GM12878 (cell line): ENCODE measurements around the gene CCDC191. TPM values are rescaled to one million over a fixed set of nuclear protein-coding genes. Genes with fewer than 3 reads are reported as not detected.

Experiments used
- ATAC-seq: fragments of 200-7000 bp; cut with Tn5 transposase; 3 replicates; pipeline ENCODE4 v1.9.1; 2020; ENCODE audit warnings: mild to moderate bottlenecking, moderate library complexity
- BruUV-seq: library from RNA; stranded (reverse); fragments of 400-500 nt; replicated peaks from 2 replicates; lab custom pipeline; 2021; lab: Mats Ljungman, UMichigan
- CTCF ChIA-PET: fragments of 300-600 bp; sonication (Branson Sonifier 250); formaldehyde crosslinking; extraction: SDS; loops from one replicate; lab custom pipeline; 2021; ENCODE audit warnings: inconsistent platforms; lab: Yijun Ruan, JAX
- POLR2A ChIA-PET: fragments of 350-600 bp; formaldehyde crosslinking; extraction: SDS; loops from one replicate; lab custom pipeline; 2021; ENCODE audit warnings: inconsistent platforms; lab: Charles Lee
- RAD21 ChIA-PET: fragments of 300-600 bp; sonication (Branson Sonifier 250); formaldehyde crosslinking; loops from one replicate; lab custom pipeline; 2023; ENCODE audit warnings: antibody characterized with exemption; ENCODE audit not compliant: unreplicated experiment; lab: Charles Lee
- SMC1A ChIA-PET: fragments of 300-600 bp; sonication (Branson Sonifier 250); formaldehyde crosslinking; loops from one replicate; lab custom pipeline; 2023; ENCODE audit not compliant: unreplicated experiment, uncharacterized antibody; lab: Charles Lee
- DNase-seq: peaks from one replicate; pipeline ENCODE4 v3.0.0-alpha.2; 2011; ENCODE audit warnings: low read depth, low spot score
- FAIRE-seq: peaks from 3 replicates; lab custom pipeline; 2011; peaks lifted over from hg19 to GRCh38; lab: Jason Lieb, UNC
- H2AFZ ChIP-seq: 2 replicates; pipeline ENCODE4 v1.6.0; 2011; ENCODE audit warnings: low read depth, low read length, control low read depth; ENCODE audit not compliant: control insufficient read depth
- H3K27ac ChIP-seq: 2 replicates; pipeline ENCODE4 v1.5.1; 2011; ENCODE audit warnings: control low read depth; ENCODE audit not compliant: control insufficient read depth, insufficient read depth
- H3K27me3 ChIP-seq, 2 experiments: replicated peaks in 1 of 2; 2 replicates each; pipeline versions ENCODE4 v1.6.0 to v1.6.1; 2011; ENCODE audit warnings: low read length in 1 of 2; ENCODE audit not compliant: control insufficient read depth in 2 of 2, insufficient read depth in 2 of 2
- H3K36me3 ChIP-seq, 2 experiments: 2 replicates each; pipeline ENCODE4 v1.5.1; 2011; ENCODE audit warnings: low read length in 1 of 2; ENCODE audit not compliant: control insufficient read depth in 2 of 2, insufficient read depth in 2 of 2
- H3K4me1 ChIP-seq: 2 replicates; pipeline ENCODE4 v1.6.1; 2011; ENCODE audit warnings: mild to moderate bottlenecking, low read length, moderate library complexity, mixed read lengths; ENCODE audit not compliant: control insufficient read depth, insufficient read depth
- H3K4me2 ChIP-seq: 2 replicates; pipeline ENCODE4 v1.6.0; 2011; ENCODE audit warnings: control low read depth; ENCODE audit not compliant: control insufficient read depth, insufficient read depth
- H3K4me3 ChIP-seq: fragments of 200-600 bp; sonication (generic); 2 replicates; pipeline ENCODE4 v1.5.1; 2016
- H3K79me2 ChIP-seq: 2 replicates; pipeline ENCODE4 v1.6.0; 2011; ENCODE audit warnings: low read length; ENCODE audit not compliant: control insufficient read depth, insufficient read depth
- H3K9ac ChIP-seq: 2 replicates; pipeline ENCODE4 v1.8.0; 2011; ENCODE audit warnings: low read length, control low read depth, mixed read lengths; ENCODE audit not compliant: control insufficient read depth, insufficient read depth
- H3K9me3 ChIP-seq: replicated peaks from 3 replicates; pipeline ENCODE4 v1.5.1; 2011; ENCODE audit warnings: mild to moderate bottlenecking, low read length; ENCODE audit not compliant: control insufficient read depth, insufficient read depth
- H4K20me1 ChIP-seq: 2 replicates; pipeline ENCODE4 v1.6.0; 2011; ENCODE audit not compliant: control insufficient read depth, insufficient read depth
- NRF1 ChIP-seq: conservative IDR thresholded peaks from 2 replicates; pipeline ENCODE4 v1.6.1; 2011; ENCODE audit warnings: mild to moderate bottlenecking, low read depth, low read length, improper control_type of control experiment
- POLR2A ChIP-seq: IDR thresholded peaks from 2 replicates; pipeline ENCODE4 v1.6.1; 2011; ENCODE audit warnings: low read depth, mild to moderate bottlenecking, low read length
- TCF3 ChIP-seq: IDR thresholded peaks from 2 replicates; pipeline ENCODE4 v1.6.1; 2012; ENCODE audit warnings: low read depth, mild to moderate bottlenecking, low read length, borderline replicate concordance; ENCODE audit not compliant: insufficient read depth
- WGBS: methylation state at CpG from one replicate; pipeline ENCODE4 v1.1.6; 2016; ENCODE audit warnings: low lambda C conversion rate; ENCODE audit not compliant: insufficient replicate concordance, insufficient coverage; ENCODE audit errors: missing lambda C conversion rate; 5-methylcytosine and 5-hydroxymethylcytosine counted together
- in situ Hi-C: fragments of 300-500 bp; cut with MboI; formaldehyde crosslinking; loops from 9 replicates; pipeline ENCODE4 v1.14.3; 2018; ENCODE audit warnings: mixed read lengths
- intact Hi-C: fragments of 100-400 bp; cut with micrococcal nuclease; formaldehyde crosslinking; loops from one replicate; pipeline ENCODE4 v1.14.2; 2022; ENCODE audit not compliant: unreplicated experiment
- polyA plus RNA-seq, 11 experiments: library from polyadenylated mRNA; depleted of rRNA in 4 of 11; unstranded in 6 of 11; stranded (reverse) in 5 of 11; fragments of >200 nt; fragmentation: Nextera tagmentation in 4 of 11; fragmentation: Illumina TruSeq in 1 of 11; extraction: Ambion mirVana in 4 of 11; extraction: Trizol in 1 of 11; gene quantifications; 1 replicate in 1 of 11; 2 replicates in 10 of 11; pipeline versions ENCODE4 v1.2.1 to v1.2.3, GENCODE V29; 2011 to 2016; ENCODE audit warnings: inconsistent platforms in 2 of 11, missing spikeins in 2 of 11, low read depth in 1 of 11
- total RNA-seq, 4 experiments: library from RNA; depleted of rRNA in 3 of 4; stranded (reverse); fragments of >200 nt in 3 of 4; fragmentation: Illumina TruSeq in 1 of 4; extraction: Trizol in 1 of 4; gene quantifications; 2 replicates each; pipeline versions ENCODE4 v1.2.1 to v1.2.3, GENCODE V29; 2013 to 2021
- TF ChIP-seq, protein P1 (sequence below): IDR thresholded peaks from 2 replicates; pipeline ENCODE4 v1.6.1; 2011; ENCODE audit warnings: low read depth, low read length, improper control_type of control experiment, borderline replicate concordance
- TF ChIP-seq, protein P2 (sequence below): fragments of 450-650 bp; formaldehyde crosslinking; IDR thresholded peaks from 2 replicates; pipeline ENCODE4 v1.4.0; 2020; ENCODE audit warnings: mild to moderate bottlenecking, moderate library complexity
- TF ChIP-seq, protein P3 (sequence below): IDR thresholded peaks from 2 replicates; pipeline ENCODE4 v1.6.1; 2011; ENCODE audit warnings: borderline replicate concordance, low read depth, mild to moderate bottlenecking, moderate library complexity, low read length; ENCODE audit not compliant: insufficient read depth, poor library complexity, severe bottlenecking

Gene CCDC191
- total and polyA plus RNA-seq, 10 of the 15 experiments (the other 5 are each of a cell fraction or from before 2014, with no cell fraction given): 1.2 to 2.9 (median 1.7) TPM

DNA sequence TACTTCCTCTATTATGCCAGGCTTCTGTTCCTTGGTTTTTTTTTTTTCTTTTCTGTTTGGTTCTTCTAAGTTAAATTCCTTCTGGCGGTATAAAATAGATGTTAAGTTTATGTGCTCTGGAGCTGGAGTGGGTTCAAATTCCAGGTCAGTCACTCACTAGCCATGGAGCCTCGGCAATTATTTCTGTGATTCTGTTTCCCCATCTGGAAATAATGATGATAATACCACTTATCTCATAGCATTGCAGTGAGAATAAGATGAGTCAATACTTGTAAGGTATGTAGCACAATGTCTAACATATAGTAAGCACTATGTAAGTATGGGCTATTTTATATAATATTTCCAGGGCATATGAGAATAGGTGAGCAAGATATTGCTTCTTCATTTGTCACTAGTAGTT, 141.7 kb downstream of the CCDC191 start:
- DNase-seq (no peak), FAIRE-seq (no peak), ATAC-seq (no peak)
- H3K9ac ChIP-seq: no peak overlapping the region
- H3K4me1 ChIP-seq: no peaks in the 10 kb centered on the region
- no TSS peak for BruUV-seq
- RAD21 ChIA-PET: interaction anchor here (0.6 to 3.6 kb wide), 4 partner anchors 71 to 337 kb away, joined by 3 to 45 read pairs (median 10); partner anchors contain the start of gene NAA50
- TF ChIP-seq, protein P1, sequence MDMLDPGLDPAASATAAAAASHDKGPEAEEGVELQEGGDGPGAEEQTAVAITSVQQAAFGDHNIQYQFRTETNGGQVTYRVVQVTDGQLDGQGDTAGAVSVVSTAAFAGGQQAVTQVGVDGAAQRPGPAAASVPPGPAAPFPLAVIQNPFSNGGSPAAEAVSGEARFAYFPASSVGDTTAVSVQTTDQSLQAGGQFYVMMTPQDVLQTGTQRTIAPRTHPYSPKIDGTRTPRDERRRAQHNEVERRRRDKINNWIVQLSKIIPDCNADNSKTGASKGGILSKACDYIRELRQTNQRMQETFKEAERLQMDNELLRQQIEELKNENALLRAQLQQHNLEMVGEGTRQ: no peak
- TF ChIP-seq, protein P2, sequence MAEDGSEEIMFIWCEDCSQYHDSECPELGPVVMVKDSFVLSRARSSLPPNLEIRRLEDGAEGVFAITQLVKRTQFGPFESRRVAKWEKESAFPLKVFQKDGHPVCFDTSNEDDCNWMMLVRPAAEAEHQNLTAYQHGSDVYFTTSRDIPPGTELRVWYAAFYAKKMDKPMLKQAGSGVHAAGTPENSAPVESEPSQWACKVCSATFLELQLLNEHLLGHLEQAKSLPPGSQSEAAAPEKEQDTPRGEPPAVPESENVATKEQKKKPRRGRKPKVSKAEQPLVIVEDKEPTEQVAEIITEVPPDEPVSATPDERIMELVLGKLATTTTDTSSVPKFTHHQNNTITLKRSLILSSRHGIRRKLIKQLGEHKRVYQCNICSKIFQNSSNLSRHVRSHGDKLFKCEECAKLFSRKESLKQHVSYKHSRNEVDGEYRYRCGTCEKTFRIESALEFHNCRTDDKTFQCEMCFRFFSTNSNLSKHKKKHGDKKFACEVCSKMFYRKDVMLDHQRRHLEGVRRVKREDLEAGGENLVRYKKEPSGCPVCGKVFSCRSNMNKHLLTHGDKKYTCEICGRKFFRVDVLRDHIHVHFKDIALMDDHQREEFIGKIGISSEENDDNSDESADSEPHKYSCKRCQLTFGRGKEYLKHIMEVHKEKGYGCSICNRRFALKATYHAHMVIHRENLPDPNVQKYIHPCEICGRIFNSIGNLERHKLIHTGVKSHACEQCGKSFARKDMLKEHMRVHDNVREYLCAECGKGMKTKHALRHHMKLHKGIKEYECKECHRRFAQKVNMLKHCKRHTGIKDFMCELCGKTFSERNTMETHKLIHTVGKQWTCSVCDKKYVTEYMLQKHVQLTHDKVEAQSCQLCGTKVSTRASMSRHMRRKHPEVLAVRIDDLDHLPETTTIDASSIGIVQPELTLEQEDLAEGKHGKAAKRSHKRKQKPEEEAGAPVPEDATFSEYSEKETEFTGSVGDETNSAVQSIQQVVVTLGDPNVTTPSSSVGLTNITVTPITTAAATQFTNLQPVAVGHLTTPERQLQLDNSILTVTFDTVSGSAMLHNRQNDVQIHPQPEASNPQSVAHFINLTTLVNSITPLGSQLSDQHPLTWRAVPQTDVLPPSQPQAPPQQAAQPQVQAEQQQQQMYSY (CRISPR knock-in tag): no peak
- TF ChIP-seq NRF1 (no peak), POLR2A (no peak), TCF3 (no peak)
- TF ChIP-seq, protein P3, sequence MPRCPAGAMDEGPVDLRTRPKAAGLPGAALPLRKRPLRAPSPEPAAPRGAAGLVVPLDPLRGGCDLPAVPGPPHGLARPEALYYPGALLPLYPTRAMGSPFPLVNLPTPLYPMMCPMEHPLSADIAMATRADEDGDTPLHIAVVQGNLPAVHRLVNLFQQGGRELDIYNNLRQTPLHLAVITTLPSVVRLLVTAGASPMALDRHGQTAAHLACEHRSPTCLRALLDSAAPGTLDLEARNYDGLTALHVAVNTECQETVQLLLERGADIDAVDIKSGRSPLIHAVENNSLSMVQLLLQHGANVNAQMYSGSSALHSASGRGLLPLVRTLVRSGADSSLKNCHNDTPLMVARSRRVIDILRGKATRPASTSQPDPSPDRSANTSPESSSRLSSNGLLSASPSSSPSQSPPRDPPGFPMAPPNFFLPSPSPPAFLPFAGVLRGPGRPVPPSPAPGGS: peak; percentile 26
- no peak overlapping the region for H3K27ac ChIP-seq
- no peaks in the 10 kb centered on the region for H3K27me3 ChIP-seq
- SMC1A ChIA-PET: interaction anchor here (0.7 to 10.4 kb wide), 13 partner anchors 8 to 626 kb away, joined by 3 to 108 read pairs (median 3); partner anchors contain the start of gene GRAMD1C
- WGBS: 56% methylated on average over 2 of the region's 2 CpGs
- CTCF ChIA-PET: interaction anchor here (1.0 to 3.7 kb wide), 10 partner anchors 14 to 337 kb away, joined by 4 to 84 read pairs (median 10); partner anchors contain the start of gene GRAMD1C
- H3K79me2 ChIP-seq: no peaks in the 10 kb centered on the region
- no peaks in the 10 kb centered on the region for H3K36me3 ChIP-seq
- H3K9me3 ChIP-seq: no peaks in the 10 kb centered on the region
- POLR2A ChIA-PET: no interaction called here
- no peak overlapping the region for H3K4me2 ChIP-seq
- H3K4me3 ChIP-seq: no peak overlapping the region
- no peaks in the 10 kb centered on the region for H4K20me1 ChIP-seq
- in situ Hi-C loops (loop anchor here (5.0 to 10.0 kb wide), 3 partner anchors 72 to 420 kb away; no protein-coding TSS in a partner anchor), intact Hi-C loops (no loop called here)
- H2AFZ ChIP-seq: no peak overlapping the region

Other genes with a start within 250 kb of the CCDC191 start
- 3.8 and 5.9 TPM in 2 replicates for gene GRAMD1C, start 217.7 kb downstream of the CCDC191 start, total RNA-seq (2014; rRNA removed)
- gene GRAMD1C, start 217.7 kb downstream of the CCDC191 start, total RNA-seq (2014; rRNA removed; fragmentation: Illumina TruSeq; extraction: Trizol): 9.2 and 9.8 TPM in 2 replicates
- gene GRAMD1C, start 217.7 kb downstream of the CCDC191 start, total RNA-seq (2021): 5.5 TPM in 2 replicates
- gene GRAMD1C, start 217.7 kb downstream of the CCDC191 start, polyA plus RNA-seq (2011; rRNA removed): 5.4 and 9.1 TPM in 2 replicates
- 6.1 and 7.6 TPM in 2 replicates for gene GRAMD1C, start 217.7 kb downstream of the CCDC191 start, polyA plus RNA-seq (2014; fragmentation: Illumina TruSeq; extraction: Trizol)
- 1 to 10 TPM; 3.2 to 8.4 TPM for gene GRAMD1C, start 217.7 kb downstream of the CCDC191 start, polyA plus RNA-seq (2014; fragmentation: Nextera tagmentation; extraction: Ambion mirVana)
- 2.5 and 3.8 TPM in 2 replicates for gene GRAMD1C, start 217.7 kb downstream of the CCDC191 start, polyA plus RNA-seq (2014; rRNA removed)
- gene GRAMD1C, start 217.7 kb downstream of the CCDC191 start, polyA plus RNA-seq (2016; fragmentation: Nextera tagmentation; extraction: Ambion mirVana): 1 to 10 TPM; 4.9 to 8.8 TPM
- 3.2 and 4.3 TPM in 2 replicates for gene ZDHHC23, start 108.5 kb downstream of the CCDC191 start, total RNA-seq (2014; rRNA removed)
- 3.3 and 3.5 TPM in 2 replicates for gene ZDHHC23, start 108.5 kb downstream of the CCDC191 start, total RNA-seq (2014; rRNA removed; fragmentation: Illumina TruSeq; extraction: Trizol)
- 3.3 and 4.6 TPM in 2 replicates for gene ZDHHC23, start 108.5 kb downstream of the CCDC191 start, total RNA-seq (2021)
- 2.6 and 3.1 TPM in 2 replicates for gene ZDHHC23, start 108.5 kb downstream of the CCDC191 start, polyA plus RNA-seq (2011; rRNA removed)
- gene ZDHHC23, start 108.5 kb downstream of the CCDC191 start, polyA plus RNA-seq (2014; fragmentation: Illumina TruSeq; extraction: Trizol): 4.3 and 5.0 TPM in 2 replicates
- 1 to 10 TPM in 1 of 2 experiments, under 1 TPM in 1; 0.79 to 1.0 TPM for gene ZDHHC23, start 108.5 kb downstream of the CCDC191 start, polyA plus RNA-seq (2014; fragmentation: Nextera tagmentation; extraction: Ambion mirVana)
- 3.2 and 3.8 TPM in 2 replicates for gene ZDHHC23, start 108.5 kb downstream of the CCDC191 start, polyA plus RNA-seq (2014; rRNA removed)
- 1 to 10 TPM in 1 of 2 experiments, under 1 TPM in 1; 0.95 to 1.4 TPM for gene ZDHHC23, start 108.5 kb downstream of the CCDC191 start, polyA plus RNA-seq (2016; fragmentation: Nextera tagmentation; extraction: Ambion mirVana)
- gene QTRT2, start 211 bp upstream of the CCDC191 start, total RNA-seq (2014; rRNA removed): 32.6 and 41.9 TPM in 2 replicates
- gene QTRT2, start 211 bp upstream of the CCDC191 start, total RNA-seq (2014; rRNA removed; fragmentation: Illumina TruSeq; extraction: Trizol): 40.8 and 42.3 TPM in 2 replicates
- 31.6 and 33.9 TPM in 2 replicates for gene QTRT2, start 211 bp upstream of the CCDC191 start, total RNA-seq (2021)
- 21.4 and 28.6 TPM in 2 replicates for gene QTRT2, start 211 bp upstream of the CCDC191 start, polyA plus RNA-seq (2011; rRNA removed)
- 38.2 and 46.4 TPM in 2 replicates for gene QTRT2, start 211 bp upstream of the CCDC191 start, polyA plus RNA-seq (2014; fragmentation: Illumina TruSeq; extraction: Trizol)
- gene QTRT2, start 211 bp upstream of the CCDC191 start, polyA plus RNA-seq (2014; fragmentation: Nextera tagmentation; extraction: Ambion mirVana): 10 to 100 TPM; 17.8 to 33.5 TPM
- gene QTRT2, start 211 bp upstream of the CCDC191 start, polyA plus RNA-seq (2014; rRNA removed): 22.7 and 23.3 TPM in 2 replicates
- 10 to 100 TPM; 20.9 to 24.7 TPM for gene QTRT2, start 211 bp upstream of the CCDC191 start, polyA plus RNA-seq (2016; fragmentation: Nextera tagmentation; extraction: Ambion mirVana)
- gene DRD3, start 122.5 kb upstream of the CCDC191 start, total RNA-seq (2014; rRNA removed): not detected in 2 replicates
- not detected in 2 replicates for gene DRD3, start 122.5 kb upstream of the CCDC191 start, total RNA-seq (2014; rRNA removed; fragmentation: Illumina TruSeq; extraction: Trizol)
- gene DRD3, start 122.5 kb upstream of the CCDC191 start, total RNA-seq (2021): not detected in 2 replicates
- not detected in 2 replicates for gene DRD3, start 122.5 kb upstream of the CCDC191 start, polyA plus RNA-seq (2011; rRNA removed)
- not detected in 2 replicates for gene DRD3, start 122.5 kb upstream of the CCDC191 start, polyA plus RNA-seq (2014; fragmentation: Illumina TruSeq; extraction: Trizol)
- not detected for gene DRD3, start 122.5 kb upstream of the CCDC191 start, polyA plus RNA-seq (2014; fragmentation: Nextera tagmentation; extraction: Ambion mirVana)
- gene DRD3, start 122.5 kb upstream of the CCDC191 start, polyA plus RNA-seq (2014; rRNA removed): not detected in 2 replicates
- not detected for gene DRD3, start 122.5 kb upstream of the CCDC191 start, polyA plus RNA-seq (2016; fragmentation: Nextera tagmentation; extraction: Ambion mirVana)
- not detected in 2 replicates for gene ZNF80, start 181.1 kb upstream of the CCDC191 start, total RNA-seq (2014; rRNA removed)
- not detected in 2 replicates for gene ZNF80, start 181.1 kb upstream of the CCDC191 start, total RNA-seq (2014; rRNA removed; fragmentation: Illumina TruSeq; extraction: Trizol)
- gene ZNF80, start 181.1 kb upstream of the CCDC191 start, total RNA-seq (2021): not detected in 2 replicates
- not detected in 2 replicates for gene ZNF80, start 181.1 kb upstream of the CCDC191 start, polyA plus RNA-seq (2011; rRNA removed)
- gene ZNF80, start 181.1 kb upstream of the CCDC191 start, polyA plus RNA-seq (2014; fragmentation: Illumina TruSeq; extraction: Trizol): not detected in 2 replicates
- gene ZNF80, start 181.1 kb upstream of the CCDC191 start, polyA plus RNA-seq (2014; fragmentation: Nextera tagmentation; extraction: Ambion mirVana): not detected
- gene ZNF80, start 181.1 kb upstream of the CCDC191 start, polyA plus RNA-seq (2014; rRNA removed): not detected in 2 replicates
- gene ZNF80, start 181.1 kb upstream of the CCDC191 start, polyA plus RNA-seq (2016; fragmentation: Nextera tagmentation; extraction: Ambion mirVana): not detected
- gene TIGIT, start 237.5 kb upstream of the CCDC191 start, total RNA-seq (2014; rRNA removed): 0.38 and 0.56 TPM in 2 replicates
- 0.37 and 1.0 TPM in 2 replicates for gene TIGIT, start 237.5 kb upstream of the CCDC191 start, total RNA-seq (2014; rRNA removed; fragmentation: Illumina TruSeq; extraction: Trizol)
- 0.21 and 0.85 TPM in 2 replicates for gene TIGIT, start 237.5 kb upstream of the CCDC191 start, total RNA-seq (2021)
- 0.08 and 0.23 TPM in 2 replicates for gene TIGIT, start 237.5 kb upstream of the CCDC191 start, polyA plus RNA-seq (2011; rRNA removed)
- gene TIGIT, start 237.5 kb upstream of the CCDC191 start, polyA plus RNA-seq (2014; fragmentation: Illumina TruSeq; extraction: Trizol): 0.38 and 1.1 TPM in 2 replicates
- gene TIGIT, start 237.5 kb upstream of the CCDC191 start, polyA plus RNA-seq (2014; fragmentation: Nextera tagmentation; extraction: Ambion mirVana): 1 to 10 TPM; 2.7 to 4.7 TPM
- 0.50 and 7.2 TPM in 2 replicates for gene TIGIT, start 237.5 kb upstream of the CCDC191 start, polyA plus RNA-seq (2014; rRNA removed)
- 1 to 10 TPM; 3.1 to 3.8 TPM for gene TIGIT, start 237.5 kb upstream of the CCDC191 start, polyA plus RNA-seq (2016; fragmentation: Nextera tagmentation; extraction: Ambion mirVana)